HG03342 (cell line): Measurements from ENCODE around the gene TDRD7.
A peak's percentile ranks its signal among the peaks of the same experiment; 100 is the strongest.

Experiments
- ATAC-seq: cut with Tn5 transposase; IDR thresholded peaks from one replicate; pipeline ENCODE4 v1.9.1; 2021; ENCODE audit warnings: mild to moderate bottlenecking, moderate library complexity; ENCODE audit not compliant: unreplicated experiment

The TDRD7 gene

DNA sequence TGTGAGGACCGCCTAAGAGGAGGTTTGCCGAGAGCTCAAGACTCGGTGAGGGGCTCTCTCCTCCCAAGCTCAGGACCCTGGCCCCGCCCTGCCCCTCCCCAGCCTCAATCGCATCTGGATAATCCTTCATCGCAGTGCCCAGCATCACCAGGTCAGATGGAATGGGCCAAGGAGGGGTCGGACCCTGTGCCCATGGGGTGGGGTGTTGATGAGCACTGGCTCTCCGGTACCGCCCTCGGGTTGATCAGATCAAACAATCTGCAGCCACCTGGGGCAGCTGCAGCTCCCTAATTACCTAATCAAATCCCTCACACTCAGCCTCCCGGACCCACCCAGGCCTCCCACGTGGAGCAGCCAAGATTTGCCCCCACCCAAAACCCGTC, 24.4 kb upstream of the TDRD7 start:
- ATAC-seq: no peak

DNA sequence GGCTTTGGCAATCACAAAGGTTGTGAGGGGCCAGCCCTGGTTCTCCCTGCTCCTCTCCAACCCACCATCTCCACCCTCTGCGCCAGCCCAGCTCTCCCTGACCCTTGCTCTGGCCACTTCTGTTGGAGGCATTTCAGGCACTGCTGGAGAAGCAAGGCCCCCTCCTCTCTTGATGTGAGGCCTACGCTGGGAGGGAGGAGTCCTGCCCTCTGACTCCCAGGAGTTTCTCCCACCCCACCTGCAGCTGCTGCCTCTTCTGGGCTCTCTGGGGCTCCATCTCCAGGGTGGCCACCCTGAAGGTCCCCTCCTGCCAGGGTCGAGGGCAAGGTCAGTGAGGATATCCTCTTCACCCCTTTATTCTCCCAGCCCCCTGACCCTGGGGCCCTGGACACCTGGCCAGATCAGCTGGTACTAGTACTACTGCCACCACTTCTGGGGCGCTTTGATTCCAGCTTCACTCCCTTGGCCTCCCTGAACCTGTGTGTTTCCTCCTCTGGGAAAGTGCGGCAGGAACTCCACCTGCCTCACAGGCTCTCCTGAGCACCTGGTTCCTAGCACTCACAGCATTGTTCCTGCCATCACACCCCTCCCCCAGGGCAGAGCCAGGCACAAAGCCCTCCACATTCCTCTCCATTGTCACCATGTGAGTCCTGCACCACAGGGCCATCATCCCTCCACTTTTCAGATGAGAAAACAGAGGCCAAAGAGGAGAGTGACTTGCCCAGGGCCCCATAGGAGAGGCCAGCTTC, 23.8 kb upstream of the TDRD7 start:
- no peak for ATAC-seq

DNA sequence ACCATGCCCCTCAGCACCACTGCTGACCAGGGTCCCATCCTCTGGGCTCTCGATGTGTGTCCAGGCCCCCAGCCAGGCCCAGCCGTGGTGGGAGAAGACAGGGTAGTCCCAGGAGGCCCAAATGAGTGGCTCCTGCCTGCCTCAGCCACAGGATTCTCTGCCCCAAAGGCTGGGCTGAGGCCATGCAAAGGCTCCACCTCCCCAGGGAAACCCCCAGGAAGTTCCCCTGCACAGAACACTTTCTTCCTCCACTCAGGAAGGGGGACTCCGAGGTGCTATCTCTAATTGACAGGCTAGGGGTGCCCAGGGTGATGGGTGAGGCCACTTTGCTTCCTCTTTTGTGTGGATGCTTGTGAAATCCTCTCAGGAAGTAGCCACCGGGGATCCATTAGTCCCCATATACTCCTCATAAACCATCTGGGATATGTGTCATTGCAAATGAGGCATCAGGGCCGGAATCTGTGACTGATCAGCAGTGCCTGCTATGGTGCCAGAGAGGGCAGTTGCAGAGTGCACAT, 23.1 kb upstream of the TDRD7 start:
- ATAC-seq: peak; percentile 70

DNA sequence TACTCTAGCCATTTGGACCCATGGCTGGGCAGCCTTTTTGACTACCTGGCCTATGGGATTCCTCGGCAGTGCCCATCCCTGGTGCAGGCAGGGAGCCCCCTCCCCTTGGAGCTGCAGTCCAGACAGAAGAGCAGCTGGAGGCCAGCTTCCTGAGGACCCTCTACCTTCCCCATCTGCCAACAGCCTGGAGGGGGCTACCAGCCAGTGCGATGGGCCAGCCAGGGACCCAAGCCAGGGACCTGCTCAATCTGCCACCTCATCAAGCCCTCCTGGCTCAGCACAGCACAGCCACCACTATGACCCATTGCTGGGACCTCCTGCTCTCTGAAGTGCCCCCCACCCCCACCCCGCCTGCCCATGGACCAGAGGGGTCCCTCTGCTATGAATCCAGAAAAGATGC, 22.6 kb upstream of the TDRD7 start:
- no peak for ATAC-seq

DNA sequence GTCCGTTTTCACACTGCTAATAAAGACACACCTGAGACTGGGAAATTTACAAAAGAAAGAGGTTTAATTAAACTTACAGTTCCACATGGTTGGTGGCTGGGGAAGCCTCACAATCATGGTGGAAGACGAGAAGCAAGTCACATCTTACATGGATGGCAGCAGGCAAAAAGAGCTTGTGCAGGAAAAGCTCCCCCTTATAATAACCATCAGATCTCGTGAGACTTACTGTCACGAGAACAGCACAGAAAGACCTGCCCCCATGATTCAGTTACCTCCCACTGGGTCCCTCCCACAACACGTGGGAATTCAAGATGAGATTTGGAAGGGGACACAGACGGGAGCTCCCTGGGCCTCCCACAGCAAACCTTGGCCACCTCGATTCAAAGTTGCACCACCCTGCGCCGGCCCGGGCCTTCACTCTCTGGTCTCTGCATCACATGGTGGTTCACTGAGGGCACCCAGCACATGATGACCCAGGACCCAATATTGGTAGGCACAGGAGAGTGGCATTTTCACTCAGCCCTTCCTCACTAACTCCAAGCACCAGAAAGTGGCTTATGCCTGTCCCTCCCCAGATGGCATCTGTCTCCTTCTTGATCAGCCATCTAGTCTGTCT, 21.0 kb upstream of the TDRD7 start:
- no peak for ATAC-seq

DNA sequence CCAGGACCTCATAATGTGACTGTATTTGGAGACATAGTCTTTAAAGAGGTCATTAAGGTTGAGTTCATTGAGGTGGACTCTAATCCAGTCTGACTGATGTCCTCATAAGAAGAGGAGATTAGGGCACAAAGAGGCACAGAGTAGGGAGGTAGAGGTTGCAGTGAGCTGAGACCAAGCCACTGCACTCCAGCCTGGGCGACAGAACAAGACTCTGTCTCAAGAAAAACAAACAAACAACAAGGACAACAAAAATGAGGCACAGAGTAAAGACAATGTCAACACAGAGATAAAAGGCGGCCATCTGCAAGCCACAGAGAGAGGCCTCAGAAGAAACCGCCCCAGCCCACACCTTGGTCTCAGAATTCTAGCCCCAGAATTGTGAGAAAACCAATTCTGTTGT, 17.0 kb upstream of the TDRD7 start:
- ATAC-seq: no peak

DNA sequence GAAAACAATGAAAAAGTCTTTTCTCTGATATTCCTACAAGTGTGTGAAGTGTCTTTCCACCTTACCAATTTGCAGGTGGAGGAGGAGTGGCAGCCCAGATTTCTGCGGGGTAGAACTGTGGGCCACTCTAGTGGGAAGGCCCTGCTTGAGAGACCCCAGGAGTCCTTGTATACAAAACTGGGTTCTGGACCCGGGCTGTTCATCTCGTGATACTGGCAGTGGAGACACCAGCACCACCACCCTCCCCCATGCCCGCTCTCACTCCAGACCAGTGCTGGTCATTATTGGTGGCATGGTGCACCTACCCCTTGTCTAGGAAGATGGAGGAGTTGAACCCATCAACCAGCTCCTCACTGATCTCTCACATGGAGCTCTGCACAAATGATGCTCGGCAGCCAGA, 16.2 kb upstream of the TDRD7 start:
- ATAC-seq: no peak

DNA sequence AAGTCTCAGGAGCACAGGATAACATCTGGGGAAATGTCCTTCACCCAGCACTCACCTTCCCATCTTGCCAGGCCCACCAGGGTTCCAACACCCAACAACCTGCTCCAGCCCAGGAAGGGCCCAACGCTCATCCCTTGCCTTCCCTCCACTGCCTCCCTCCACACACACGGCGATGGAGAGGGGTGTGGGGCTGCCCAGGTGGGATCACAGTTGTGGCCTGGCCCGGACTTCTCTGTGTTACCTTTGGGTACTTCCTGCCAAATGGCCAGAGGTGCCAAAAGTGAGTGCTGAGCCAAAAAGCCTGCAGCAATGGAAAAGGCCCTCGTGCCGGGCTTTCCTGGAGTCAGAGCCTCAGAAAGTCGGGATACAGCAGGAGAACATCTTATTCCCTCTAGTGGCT, 15.6 kb upstream of the TDRD7 start:
- ATAC-seq: no peak

DNA sequence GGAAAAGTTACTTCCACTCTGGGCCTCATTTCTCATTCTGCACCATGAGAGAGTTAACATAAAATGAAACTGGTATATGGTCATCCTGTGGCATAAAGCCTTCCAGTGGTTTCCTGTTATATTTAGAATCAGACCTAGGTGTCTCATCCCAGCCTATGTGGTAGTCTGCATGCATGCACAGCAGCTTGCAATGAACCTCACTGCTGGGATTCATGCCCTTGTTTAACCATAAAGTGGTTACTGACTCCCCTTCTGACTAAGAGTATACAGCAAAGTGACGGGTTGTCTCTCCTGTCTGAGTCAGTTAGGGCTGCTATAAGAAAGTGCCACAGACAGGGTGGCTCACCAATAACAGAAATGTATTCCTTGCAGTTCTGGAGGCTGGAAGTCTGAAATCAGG, 14.7 kb upstream of the TDRD7 start:
- no peak for ATAC-seq

GRCh38 chr9:97398999-97399758, 12.7 kb upstream of the TDRD7 start:
- ATAC-seq: peak; percentile 49

DNA sequence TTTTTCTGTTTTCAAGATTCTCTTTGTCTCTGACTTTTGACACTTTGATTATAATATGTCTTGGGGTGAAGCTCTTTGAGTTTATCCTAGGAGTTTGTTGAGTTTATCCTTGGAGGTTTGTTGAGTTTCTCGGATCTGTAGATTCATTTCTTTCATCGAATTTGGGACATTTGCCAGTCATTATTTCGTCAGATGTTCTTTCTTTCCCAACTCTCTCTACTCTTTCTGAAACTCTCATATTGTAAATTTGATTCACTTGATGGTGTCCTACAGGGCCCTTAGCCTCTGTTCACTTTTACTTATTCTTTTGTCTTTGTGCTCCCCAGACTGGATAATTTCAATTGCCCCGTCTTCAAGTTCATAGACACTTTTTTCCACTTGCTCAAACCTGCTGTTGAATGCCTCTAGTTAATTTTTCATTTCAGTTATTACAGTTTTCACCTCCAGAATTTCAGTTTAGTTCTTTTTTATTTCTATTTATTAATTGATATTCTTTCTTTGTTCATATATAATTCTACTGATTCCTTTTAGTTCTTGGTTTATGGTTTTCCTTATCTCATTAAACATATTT, 8.1 kb upstream of the TDRD7 start:
- no peak for ATAC-seq

DNA sequence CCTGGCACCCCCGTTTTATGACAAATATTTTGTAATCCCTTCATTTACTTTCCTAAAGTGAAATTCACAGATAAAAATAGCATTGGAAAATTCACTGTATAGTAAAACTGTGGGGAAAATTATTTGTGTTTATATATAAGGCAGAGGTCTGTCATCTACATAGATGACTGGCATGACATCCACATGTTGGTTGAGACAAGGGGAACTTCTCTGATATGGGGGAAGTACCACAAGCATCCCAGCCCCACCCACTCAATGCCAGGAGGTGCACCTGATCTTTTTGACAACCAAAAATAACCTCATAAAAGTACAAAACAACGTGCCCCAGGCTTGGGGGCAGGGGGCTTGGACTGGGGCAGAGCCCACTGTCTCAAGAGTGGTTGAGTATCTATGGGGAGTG, 6.3 kb upstream of the TDRD7 start:
- no peak for ATAC-seq

DNA sequence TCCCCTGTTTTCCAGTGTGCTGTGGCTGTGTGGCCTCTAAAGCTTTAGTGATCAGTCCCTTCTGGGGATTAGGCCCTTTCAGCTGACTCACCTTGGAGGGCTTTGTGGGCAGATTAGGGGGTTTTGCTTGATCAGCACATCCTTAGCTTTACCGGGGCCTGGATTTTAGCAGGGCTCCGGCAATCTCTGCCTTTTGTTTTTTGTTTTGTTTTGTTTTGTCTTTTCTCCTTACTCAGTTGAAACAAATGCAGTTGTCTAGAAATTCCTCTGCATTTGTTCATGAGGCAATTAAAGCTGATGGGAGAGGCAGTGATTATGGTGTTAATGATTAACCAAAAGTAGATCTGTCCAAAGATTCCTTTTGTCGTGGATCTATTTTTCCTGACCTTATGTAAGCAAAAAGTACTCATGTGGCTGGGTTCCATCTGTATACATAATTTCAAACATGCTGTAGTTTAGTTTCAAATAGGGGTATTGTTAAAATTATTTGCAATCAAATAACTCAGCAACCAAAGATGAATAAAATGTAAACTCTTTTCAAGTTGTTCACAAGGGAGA, 5.2 kb upstream of the TDRD7 start:
- no peak for ATAC-seq

DNA sequence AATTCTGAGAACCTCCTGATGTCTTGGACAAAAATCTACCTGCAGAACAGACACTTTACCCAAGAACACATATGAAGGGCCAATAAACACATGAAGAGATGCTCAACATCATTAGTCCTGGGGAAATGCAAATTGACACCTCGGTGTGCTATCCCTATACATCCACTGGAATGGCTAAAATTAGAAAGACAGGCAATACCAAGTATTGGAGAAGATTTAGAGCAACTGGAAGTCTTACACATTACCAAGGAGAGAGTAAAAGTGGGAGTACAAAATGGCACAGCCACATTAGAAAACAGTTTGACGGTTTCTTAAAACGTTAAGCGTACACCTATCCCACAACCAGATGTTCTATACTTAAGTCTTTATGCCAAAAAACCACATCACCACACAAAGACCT, 3.3 kb upstream of the TDRD7 start:
- no peak for ATAC-seq

- no peak for ATAC-seq
These were observed 482 bp upstream of the TDRD7 start for GRCh38 chr9:97411440-97411788.

GRCh38 chr9:97412626-97413385, 910 bp downstream of the TDRD7 start:
- ATAC-seq: peak; percentile 11

GRCh38 chr9:97413462-97413861, 1.6 kb downstream of the TDRD7 start:
- no peak for ATAC-seq

- ATAC-seq: no peak
These were observed 3.2 kb downstream of the TDRD7 start for GRCh38 chr9:97415146-97415545.

GRCh38 chr9:97418880-97419279, 7.0 kb downstream of the TDRD7 start:
- no peak for ATAC-seq

GRCh38 chr9:97419309-97419867, 7.5 kb downstream of the TDRD7 start:
- no peak for ATAC-seq
